H1 (cell line): ENCODE data around the gene METRNL.

Experiments used
- BACH1 ChIP-seq: IDR thresholded peaks from 2 replicates; pipeline ENCODE4 v1.6.1; 2012; ENCODE audit warnings: low read length, improper control_type of control experiment
- CREB1 ChIP-seq: IDR thresholded peaks from 2 replicates; pipeline ENCODE4 v1.6.1; 2012; ENCODE audit warnings: inconsistent platforms
- MAFK ChIP-seq: IDR thresholded peaks from 2 replicates; pipeline ENCODE4 v1.6.1; 2012; ENCODE audit warnings: low read depth, mild to moderate bottlenecking, improper control_type of control experiment, low read length
- NRF1 ChIP-seq: IDR thresholded peaks from 2 replicates; pipeline ENCODE4 v1.6.1; 2011; ENCODE audit warnings: mild to moderate bottlenecking, low read depth, low read length, improper control_type of control experiment
- POLR2A ChIP-seq, 2 experiments: IDR thresholded peaks; 1 replicate in 1 of 2; 2 replicates in 1 of 2; pipeline ENCODE4 v1.6.1; 2011; ENCODE audit warnings: low read depth in 2 of 2, low read length in 2 of 2, mild to moderate bottlenecking in 2 of 2; ENCODE audit errors: control extremely low read depth in 1 of 2
- POLR2AphosphoS5 ChIP-seq: IDR thresholded peaks from 2 replicates; pipeline ENCODE4 v1.6.1; 2011; ENCODE audit warnings: low read depth, low read length
- RFX5 ChIP-seq: IDR thresholded peaks from 2 replicates; pipeline ENCODE4 v1.6.1; 2011; ENCODE audit warnings: low read depth, low read length, improper control_type of control experiment, borderline replicate concordance
- SP4 ChIP-seq: IDR thresholded peaks from 2 replicates; pipeline ENCODE4 v1.6.1; 2012; ENCODE audit warnings: low read length, inconsistent platforms
- SRF ChIP-seq: IDR thresholded peaks from 2 replicates; pipeline ENCODE4 v1.6.1; 2011; ENCODE audit warnings: mild to moderate bottlenecking, low read depth, low read length, moderate library complexity
- ZNF274 ChIP-seq: IDR thresholded peaks from 2 replicates; pipeline ENCODE4 v1.7.0; 2012; ENCODE audit warnings: low read length, borderline replicate concordance; ENCODE audit errors: extremely low read depth
- TF ChIP-seq, protein P1 (sequence below), 3 experiments: IDR thresholded peaks; 1 replicate in 2 of 3; 2 replicates in 1 of 3; pipeline versions ENCODE4 v1.5.1 to v1.6.1; 2011; ENCODE audit warnings: low read length in 3 of 3, mild to moderate bottlenecking in 3 of 3, inconsistent platforms in 2 of 3, low read depth in 1 of 3, moderate library complexity in 1 of 3; ENCODE audit not compliant: insufficient read depth in 1 of 3; ENCODE audit errors: control extremely low read depth in 1 of 3

DNA sequence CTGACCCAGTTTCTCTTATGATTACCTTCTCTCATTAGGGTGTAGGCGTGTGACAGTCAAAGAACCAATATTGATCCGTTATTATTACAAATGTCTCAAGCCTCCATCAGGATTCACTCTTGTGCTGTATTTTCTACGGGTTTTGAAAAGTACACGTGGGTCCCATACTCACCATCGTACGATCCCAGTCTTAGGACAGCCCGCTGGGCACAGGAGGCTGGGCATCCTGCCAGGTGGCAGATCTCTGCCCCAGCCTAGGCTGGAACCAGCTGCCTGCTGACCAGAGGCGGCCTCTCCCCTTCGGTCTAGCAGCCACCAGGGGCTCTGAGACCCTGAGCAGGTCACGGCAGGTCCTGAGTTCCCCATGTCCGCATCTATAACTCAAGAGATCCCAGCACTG is 2.0 kb upstream of the METRNL start:
- TF ChIP-seq MAFK (no peak), POLR2AphosphoS5 (no peak), POLR2A (IDR thresholded peaks at IDR 0.05; ENCODE audit: control extremely low read depth in 1 of 2, low read depth in 2 of 2, low read length in 2 of 2) (no peak), CREB1 (no peak), ZNF274 (no peak), SRF (no peak), SP4 (no peak), RFX5 (no peak), BACH1 (no peak), NRF1 (no peak)
- TF ChIP-seq, protein P1, sequence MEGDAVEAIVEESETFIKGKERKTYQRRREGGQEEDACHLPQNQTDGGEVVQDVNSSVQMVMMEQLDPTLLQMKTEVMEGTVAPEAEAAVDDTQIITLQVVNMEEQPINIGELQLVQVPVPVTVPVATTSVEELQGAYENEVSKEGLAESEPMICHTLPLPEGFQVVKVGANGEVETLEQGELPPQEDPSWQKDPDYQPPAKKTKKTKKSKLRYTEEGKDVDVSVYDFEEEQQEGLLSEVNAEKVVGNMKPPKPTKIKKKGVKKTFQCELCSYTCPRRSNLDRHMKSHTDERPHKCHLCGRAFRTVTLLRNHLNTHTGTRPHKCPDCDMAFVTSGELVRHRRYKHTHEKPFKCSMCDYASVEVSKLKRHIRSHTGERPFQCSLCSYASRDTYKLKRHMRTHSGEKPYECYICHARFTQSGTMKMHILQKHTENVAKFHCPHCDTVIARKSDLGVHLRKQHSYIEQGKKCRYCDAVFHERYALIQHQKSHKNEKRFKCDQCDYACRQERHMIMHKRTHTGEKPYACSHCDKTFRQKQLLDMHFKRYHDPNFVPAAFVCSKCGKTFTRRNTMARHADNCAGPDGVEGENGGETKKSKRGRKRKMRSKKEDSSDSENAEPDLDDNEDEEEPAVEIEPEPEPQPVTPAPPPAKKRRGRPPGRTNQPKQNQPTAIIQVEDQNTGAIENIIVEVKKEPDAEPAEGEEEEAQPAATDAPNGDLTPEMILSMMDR (IDR thresholded peaks at IDR 0.05; ENCODE audit: control extremely low read depth in 1 of 3, insufficient read depth in 1 of 3, low read depth in 1 of 3, low read length in 3 of 3), result no peak
